ENCODE results near the gene IAPP. TPM values are rescaled to one million over a fixed set of nuclear protein-coding genes. Genes with fewer than 3 reads are reported as not detected.
"Not testable (repeated sequence)": the region's sequence is repeated elsewhere in the genome, so short reads cannot be mapped to it uniquely, and the experiment has no call there.

IAPP gene
- total and polyA plus RNA-seq, 2 experiments from 2014 or later: 0.32 TPM; not detected in 1

- TF ChIP-seq EZH2 (IDR thresholded peaks at IDR 0.05; ENCODE audit: low read depth, unreplicated experiment) (no peak), ZNF114 (CRISPR knock-in tag; IDR thresholded peaks at IDR 0.05) (no peak), ZNF331 (CRISPR knock-in tag; IDR thresholded peaks at IDR 0.05; ENCODE audit: low read depth) (no peak), NANOG (IDR thresholded peaks at IDR 0.05; ENCODE audit: borderline replicate concordance) (no peak), POLR2AphosphoS5 (IDR thresholded peaks at IDR 0.05; ENCODE audit: low read depth) (no peak), REST (IDR thresholded peaks at IDR 0.05; ENCODE audit: unreplicated experiment) (no peak), STAT1 (IDR thresholded peaks at IDR 0.05; ENCODE audit: unreplicated experiment) (no peak), JUNB (IDR thresholded peaks at IDR 0.05; ENCODE audit: unreplicated experiment) (no peak)
Observed at GRCh38 chr12:21379218-21379617, 6.5 kb downstream of the IAPP start (continued).

DNA sequence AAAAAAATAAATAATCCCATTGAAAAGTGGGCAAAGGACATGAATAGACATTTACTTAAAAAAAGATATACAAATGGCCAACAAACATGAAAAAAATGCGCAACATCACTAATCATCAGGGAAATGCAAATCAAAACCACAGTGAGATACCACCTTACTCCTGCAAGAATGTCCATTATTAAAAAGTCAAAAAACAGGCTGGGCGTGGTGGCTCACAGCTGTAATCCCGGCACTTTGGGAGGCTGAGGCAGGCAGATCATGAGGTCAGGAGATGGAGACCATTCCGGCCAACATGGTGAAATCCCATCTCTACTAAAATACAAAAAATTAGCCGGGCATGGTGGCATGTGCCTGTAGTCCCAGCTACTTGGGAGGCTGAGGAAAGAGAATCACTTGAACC is 8.6 kb downstream of the IAPP start:
- not testable (repeated sequence) for H3K4me3 Mint-ChIP-seq; H3K27me3 ChIP-seq (ENCODE audit: insufficient read depth); H3K36me3 Mint-ChIP-seq (ENCODE audit: low read depth); H3K9me3 Mint-ChIP-seq; ATAC-seq; H3K4me2 ChIP-seq; H2AFZ ChIP-seq; DNase-seq (ENCODE audit: low spot score); H3K4me3 ChIP-seq; H3K4me1 ChIP-seq (ENCODE audit: insufficient read depth); H4K20me1 ChIP-seq (replicated peaks; ENCODE audit: insufficient read depth); H3F3A ChIP-seq (replicated peaks; ENCODE audit: low read depth); H3K9me2 ChIP-seq (ENCODE audit: insufficient read depth); H3K27ac Mint-ChIP-seq; H3K4me1 Mint-ChIP-seq; H3K27ac ChIP-seq (ENCODE audit: low read depth); H3K27me3 Mint-ChIP-seq (ENCODE audit: insufficient read depth, low read depth, poor library complexity); H3K79me2 ChIP-seq (replicated peaks; ENCODE audit: insufficient read depth); H3K36me3 ChIP-seq (ENCODE audit: insufficient read depth)

GRCh38 chr12:21384261-21384660 is 11.6 kb downstream of the IAPP start:
- Mint-ChIP-seq H3K36me3 (ENCODE audit: low read depth) (no peaks in the 10 kb centered on the region), H3K4me1 (peaks cover 7% of the 10 kb centered on the region; the same call in 2 of the 3 replicates), H3K27ac (no peak overlapping the region), H3K27me3 (ENCODE audit: insufficient read depth, low read depth, poor library complexity) (peaks cover 2% of the 10 kb centered on the region), H3K4me3 (no peak overlapping the region), H3K9me3 (no peaks in the 10 kb centered on the region; the same call in 2 of the 3 replicates)
- Histone ChIP-seq H3K4me1 (ENCODE audit: insufficient read depth) (0 out of 2 replicates have a peak, but pooled peaks cover 6% of the 10 kb centered on the region), H3K27me3 (ENCODE audit: insufficient read depth) (no peaks in the 10 kb centered on the region), H3K4me3 (no peak overlapping the region), H3F3A (replicated peaks; ENCODE audit: low read depth) (no peaks in the 10 kb centered on the region), H3K36me3 (ENCODE audit: insufficient read depth) (no peaks in the 10 kb centered on the region), H4K20me1 (replicated peaks; ENCODE audit: insufficient read depth) (no peaks in the 10 kb centered on the region), H3K4me2 (no peak overlapping the region), H3K27ac (ENCODE audit: low read depth) (no peak overlapping the region), H3K79me2 (replicated peaks; ENCODE audit: insufficient read depth) (no peaks in the 10 kb centered on the region), H2AFZ (no peak overlapping the region), H3K9me2 (ENCODE audit: insufficient read depth) (peaks cover 4% of the 10 kb centered on the region; the same call in 1 of the 2 replicates)
- DNase-seq (ENCODE audit: low spot score) (no peak), ATAC-seq (no peak)
- no peak for TF ChIP-seq CREB1 (CRISPR knock-in tag; IDR thresholded peaks at IDR 0.05; ENCODE audit: low read depth)
- TF ChIP-seq EZH2 (IDR thresholded peaks at IDR 0.05; ENCODE audit: low read depth, unreplicated experiment): no peak
- no peak for TF ChIP-seq ZNF114 (CRISPR knock-in tag; IDR thresholded peaks at IDR 0.05)
- TF ChIP-seq POLR2AphosphoS5 (IDR thresholded peaks at IDR 0.05; ENCODE audit: low read depth): no peak
- no peak for TF ChIP-seq EZH2phosphoT487 (IDR thresholded peaks at IDR 0.05; ENCODE audit: unreplicated experiment)
- no peak for TF ChIP-seq REST (IDR thresholded peaks at IDR 0.05; ENCODE audit: unreplicated experiment)
- no peak for TF ChIP-seq STAT1 (IDR thresholded peaks at IDR 0.05; ENCODE audit: unreplicated experiment)
- TF ChIP-seq JUNB (IDR thresholded peaks at IDR 0.05; ENCODE audit: unreplicated experiment): no peak
- TF ChIP-seq, protein P1, sequence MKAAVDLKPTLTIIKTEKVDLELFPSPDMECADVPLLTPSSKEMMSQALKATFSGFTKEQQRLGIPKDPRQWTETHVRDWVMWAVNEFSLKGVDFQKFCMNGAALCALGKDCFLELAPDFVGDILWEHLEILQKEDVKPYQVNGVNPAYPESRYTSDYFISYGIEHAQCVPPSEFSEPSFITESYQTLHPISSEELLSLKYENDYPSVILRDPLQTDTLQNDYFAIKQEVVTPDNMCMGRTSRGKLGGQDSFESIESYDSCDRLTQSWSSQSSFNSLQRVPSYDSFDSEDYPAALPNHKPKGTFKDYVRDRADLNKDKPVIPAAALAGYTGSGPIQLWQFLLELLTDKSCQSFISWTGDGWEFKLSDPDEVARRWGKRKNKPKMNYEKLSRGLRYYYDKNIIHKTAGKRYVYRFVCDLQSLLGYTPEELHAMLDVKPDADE (IDR thresholded peaks at IDR 0.05): no peak
